T-helper 1 cell treated with Interleukin-12 subunit alpha and Interleukin-12 subunit beta and Interleukin-4 antibody, amounts not matched to agents 30 ng/mL and 1 ng/mL, for 36 hours (primary cell): ENCODE measurements around the gene SLC31A1. TPM values are rescaled to one million over a fixed set of nuclear protein-coding genes. Genes with fewer than 3 reads are reported as not detected.
"Not testable (repeated sequence)": the region's sequence is repeated elsewhere in the genome, so short reads cannot be mapped to it uniquely, and the experiment has no call there.

ENCODE experiments used
- intact Hi-C: fragments of 100-400 bp; cut with micrococcal nuclease; formaldehyde crosslinking; loops from one replicate; pipeline ENCODE4 v1.15.1; 2024
- total RNA-seq: library from RNA; stranded (reverse); gene quantifications from 2 replicates; pipeline ENCODE4 v1.2.3, GENCODE V29; 2022

SLC31A1 gene
- total RNA-seq, 1 donor from 2014 or later, result 9.4 TPM

GRCh38 chr9:113219969-113220368 lies 1.4 kb upstream of the SLC31A1 start:
- intact Hi-C loops, result loop anchor here (1.0 to 5.0 kb wide), 12 partner anchors 131 to 1737 kb away; partner anchors contain the start of genes AKNA, ATP6V1G1, DNAJC25 and PTBP3

GRCh38 chr9:113220467-113221002 lies 809 bp upstream of the SLC31A1 start:
- intact Hi-C loops, result loop anchor here (1.0 to 5.0 kb wide), 20 partner anchors 13 to 1738 kb away; partner anchors contain the start of genes AKNA, ALAD, ATP6V1G1 and C9orf43

- intact Hi-C loops, result loop anchor here (1.0 to 5.0 kb wide), 20 partner anchors 11 to 1739 kb away; partner anchors contain the start of genes AKNA, ALAD, ATP6V1G1 and C9orf43
These were observed 597 bp downstream of the SLC31A1 start for GRCh38 chr9:113221800-113222481.

- intact Hi-C loops, result loop anchor here (2.0 to 5.0 kb wide), 8 partner anchors 295 to 1590 kb away; partner anchors contain the start of genes AKNA, ATP6V1G1, DNAJC25 and INIP
These were observed 1.1 kb downstream of the SLC31A1 start for GRCh38 chr9:113222482-113222841.

- intact Hi-C loops, result loop anchor here (2.0 to 5.0 kb wide), 8 partner anchors 293 to 1592 kb away; partner anchors contain the start of genes AKNA, ATP6V1G1, DNAJC25 and INIP
These were observed 2.6 kb downstream of the SLC31A1 start for GRCh38 chr9:113223963-113224362.

- intact Hi-C loops, result no loop called here
These were observed 6.1 kb downstream of the SLC31A1 start for GRCh38 chr9:113227436-113227835.

- intact Hi-C loops, result no loop called here
These were observed 6.9 kb downstream of the SLC31A1 start for GRCh38 chr9:113228130-113228665.

- intact Hi-C loops, result loop anchor here (2.0 kb wide), 1 partner anchor 43 kb away; the partner anchor contains the start of genes CDC26 and PRPF4
These were observed 10.4 kb downstream of the SLC31A1 start for GRCh38 chr9:113231701-113232100.

- intact Hi-C loops, result not testable (repeated sequence)
These were observed 14.4 kb downstream of the SLC31A1 start for GRCh38 chr9:113235701-113236255.

GRCh38 chr9:113237026-113237425 lies 15.7 kb downstream of the SLC31A1 start:
- intact Hi-C loops, result no loop called here

- intact Hi-C loops, result no loop called here
These were observed 17.0 kb downstream of the SLC31A1 start for GRCh38 chr9:113238202-113238858.

- intact Hi-C loops, result no loop called here
These were observed 17.5 kb downstream of the SLC31A1 start for GRCh38 chr9:113238859-113239232.

- intact Hi-C loops, result no loop called here
These were observed 19.8 kb downstream of the SLC31A1 start for GRCh38 chr9:113241161-113241560.

GRCh38 chr9:113244556-113244955 lies 23.2 kb downstream of the SLC31A1 start:
- intact Hi-C loops, result no loop called here

GRCh38 chr9:113245894-113246293 lies 24.6 kb downstream of the SLC31A1 start:
- intact Hi-C loops, result no loop called here

GRCh38 chr9:113246928-113247327 lies 25.6 kb downstream of the SLC31A1 start:
- intact Hi-C loops, result no loop called here

- intact Hi-C loops, result no loop called here
These were observed 26.3 kb downstream of the SLC31A1 start for GRCh38 chr9:113247640-113248039.

GRCh38 chr9:113249661-113250060 lies 28.3 kb downstream of the SLC31A1 start:
- intact Hi-C loops, result not testable (repeated sequence)

- intact Hi-C loops, result no loop called here
These were observed 29.5 kb downstream of the SLC31A1 start for GRCh38 chr9:113250807-113251206.

GRCh38 chr9:113254991-113255390 lies 33.6 kb downstream of the SLC31A1 start:
- intact Hi-C loops, result no loop called here

- intact Hi-C loops, result no loop called here
These were observed 34.1 kb downstream of the SLC31A1 start for GRCh38 chr9:113255438-113255837.
